IMR-90 (cell line): Measurements from ENCODE around the gene STPG4. TPM values are rescaled to one million over a fixed set of nuclear protein-coding genes. Genes with fewer than 3 reads are reported as not detected.
A peak's percentile ranks its signal among the peaks of the same experiment; 100 is the strongest.

Source experiments
- ATAC-seq: fragments of 200-7000 bp; cut with Tn5 transposase; 2 replicates; pipeline ENCODE4 v1.9.1; 2020; ENCODE audit warnings: low read depth, mild to moderate bottlenecking, moderate library complexity
- BruUV-seq: library from RNA; stranded (reverse); fragments of 400-500 nt; replicated peaks from 2 replicates; lab custom pipeline; 2021; lab: Mats Ljungman, UMichigan
- CTCF ChIA-PET: fragments of 300-600 bp; formaldehyde crosslinking; extraction: SDS; loops from one replicate; lab custom pipeline; 2021; ENCODE audit warnings: antibody characterized with exemption; lab: Yijun Ruan, JAX
- POLR2A ChIA-PET: fragments of 300-600 bp; sonication (Branson Sonifier 250); formaldehyde crosslinking; loops from one replicate; lab custom pipeline; 2022; ENCODE audit warnings: antibody characterized with exemption; ENCODE audit not compliant: unreplicated experiment; lab: Charles Lee
- DNase-seq: peaks from one replicate; pipeline ENCODE4 v3.0.0; 2013
- H2AFZ ChIP-seq: replicated peaks from 2 replicates; pipeline ENCODE3; 2013; ENCODE audit warnings: low read length, mild to moderate bottlenecking; ENCODE audit not compliant: poor library complexity
- H2AK5ac ChIP-seq: 2 replicates; pipeline ENCODE4 v1.6.1; 2013; ENCODE audit warnings: low read depth, low read length, inconsistent platforms
- H2AK9ac ChIP-seq: replicated peaks from 2 replicates; pipeline ENCODE3; 2013; ENCODE audit warnings: mild to moderate bottlenecking, low read depth, low read length, moderate library complexity; ENCODE audit not compliant: poor library complexity
- H2BK120ac ChIP-seq: 2 replicates; pipeline ENCODE4 v1.6.1; 2013; ENCODE audit warnings: low read depth, low read length, inconsistent platforms
- H2BK15ac ChIP-seq: 3 replicates; pipeline ENCODE4 v1.6.1; 2013; ENCODE audit warnings: low read depth, low read length, inconsistent platforms
- H2BK20ac ChIP-seq: 2 replicates; pipeline ENCODE4 v1.6.1; 2013; ENCODE audit warnings: low read depth, mild to moderate bottlenecking, inconsistent platforms, low read length, moderate library complexity
- H2BK5ac ChIP-seq: 2 replicates; pipeline ENCODE4 v1.6.1; 2013; ENCODE audit warnings: mild to moderate bottlenecking, low read depth, low read length, inconsistent platforms; ENCODE audit not compliant: poor library complexity, severe bottlenecking
- H3K14ac ChIP-seq: replicated peaks from 2 replicates; pipeline ENCODE4 v1.6.1; 2013; ENCODE audit warnings: low read depth, low read length, inconsistent platforms
- H3K18ac ChIP-seq: 2 replicates; pipeline ENCODE4 v1.6.1; 2013; ENCODE audit warnings: low read depth, low read length, control low read depth
- H3K23ac ChIP-seq: 2 replicates; pipeline ENCODE4 v1.6.1; 2013; ENCODE audit warnings: low read depth, low read length, inconsistent platforms
- H3K27ac ChIP-seq: 2 replicates; pipeline ENCODE4 v1.5.1; 2013; ENCODE audit warnings: mild to moderate bottlenecking, control low read depth, low read length; ENCODE audit not compliant: insufficient read depth
- H3K27me3 ChIP-seq: 2 replicates; pipeline ENCODE4 v1.6.1; 2013; ENCODE audit warnings: low read length; ENCODE audit not compliant: control insufficient read depth, insufficient read depth
- H3K36me3 ChIP-seq: 2 replicates; pipeline ENCODE4 v1.6.1; 2013; ENCODE audit warnings: low read length, mixed read lengths; ENCODE audit not compliant: control insufficient read depth, insufficient read depth
- H3K4ac ChIP-seq: 2 replicates; pipeline ENCODE4 v1.6.1; 2013; ENCODE audit warnings: low read depth, low read length, inconsistent platforms
- H3K4me1 ChIP-seq: 2 replicates; pipeline ENCODE4 v1.6.1; 2013; ENCODE audit warnings: low read length, mixed read lengths; ENCODE audit not compliant: control insufficient read depth, insufficient read depth
- H3K4me2 ChIP-seq: 2 replicates; pipeline ENCODE4 v1.6.1; 2013; ENCODE audit warnings: low read depth, mild to moderate bottlenecking, control low read depth, low read length, moderate library complexity
- H3K4me3 ChIP-seq: 2 replicates; pipeline ENCODE4 v1.5.1; 2013; ENCODE audit warnings: low read depth, mild to moderate bottlenecking, control low read depth, low read length, moderate library complexity; ENCODE audit not compliant: insufficient read depth
- H3K56ac ChIP-seq: 2 replicates; pipeline ENCODE4 v1.6.1; 2013; ENCODE audit warnings: low read length, inconsistent platforms; ENCODE audit not compliant: insufficient read depth; ENCODE audit errors: extremely low read depth
- H3K79me1 ChIP-seq, 2 experiments: 2 replicates each; pipeline ENCODE4 v1.6.1; 2013; ENCODE audit warnings: low read length in 2 of 2, inconsistent platforms in 1 of 2, low read depth in 1 of 2
- H3K9ac ChIP-seq: 2 replicates; pipeline ENCODE4 v1.6.1; 2013; ENCODE audit warnings: low read depth, low read length, control low read depth
- H3K9me1 ChIP-seq: 2 replicates; pipeline ENCODE4 v1.6.1; 2013; ENCODE audit warnings: low read length, inconsistent platforms; ENCODE audit not compliant: insufficient read depth
- H3K9me3 ChIP-seq: 2 replicates; pipeline ENCODE4 v1.6.1; 2013; ENCODE audit warnings: low read length; ENCODE audit not compliant: control insufficient read depth, insufficient read depth
- H4K20me1 ChIP-seq: 2 replicates; pipeline ENCODE4 v1.6.1; 2013; ENCODE audit warnings: low read length, inconsistent platforms; ENCODE audit not compliant: insufficient read depth
- H4K5ac ChIP-seq: 2 replicates; pipeline ENCODE4 v1.6.1; 2013; ENCODE audit warnings: mild to moderate bottlenecking, low read depth, low read length, control low read depth
- H4K8ac ChIP-seq, 2 experiments: 2 replicates each; pipeline ENCODE4 v1.6.1; 2013; ENCODE audit warnings: low read depth in 2 of 2, low read length in 2 of 2, control low read depth in 1 of 2, inconsistent platforms in 1 of 2
- H4K91ac ChIP-seq: 2 replicates; pipeline ENCODE4 v1.6.1; 2013; ENCODE audit warnings: low read depth, low read length, inconsistent platforms; ENCODE audit not compliant: insufficient read depth
- BHLHE40 ChIP-seq: fragments of 150-350 bp; IDR thresholded peaks from 2 replicates; pipeline ENCODE4 v1.6.1; 2016; ENCODE audit warnings: mild to moderate bottlenecking, low read depth, low read length
- CHD1 ChIP-seq: IDR thresholded peaks from 2 replicates; pipeline ENCODE4 v1.6.1; 2012; ENCODE audit warnings: low read depth, low read length, improper control_type of control experiment
- MAFK ChIP-seq: IDR thresholded peaks from 2 replicates; pipeline ENCODE4 v1.6.1; 2012; ENCODE audit warnings: low read depth, low read length, improper control_type of control experiment
- MAZ ChIP-seq: IDR thresholded peaks from 2 replicates; pipeline ENCODE4 v1.6.1; 2012; ENCODE audit warnings: low read depth, mild to moderate bottlenecking, low read length, improper control_type of control experiment, moderate library complexity, borderline replicate concordance
- MXI1 ChIP-seq: IDR thresholded peaks from 2 replicates; pipeline ENCODE4 v1.6.1; 2012; ENCODE audit warnings: low read depth, mild to moderate bottlenecking, low read length, moderate library complexity, borderline replicate concordance
- NFE2L2 ChIP-seq: fragments of 150-350 bp; IDR thresholded peaks from 2 replicates; pipeline ENCODE4 v1.6.1; 2016; ENCODE audit warnings: low read depth, mild to moderate bottlenecking, low read length
- POLR2A ChIP-seq: IDR thresholded peaks from 2 replicates; pipeline ENCODE4 v1.6.1; 2012; ENCODE audit warnings: mild to moderate bottlenecking, low read depth, low read length
- RAD21 ChIP-seq: IDR thresholded peaks from 2 replicates; pipeline ENCODE4 v1.6.1; 2012; ENCODE audit warnings: low read length, improper control_type of control experiment
- RFX5 ChIP-seq: IDR thresholded peaks from 2 replicates; pipeline ENCODE4 v1.8.0; 2012; ENCODE audit warnings: low read depth, mild to moderate bottlenecking, low read length, moderate library complexity
- SMC3 ChIP-seq: fragments of 150-350 bp; IDR thresholded peaks from 2 replicates; pipeline ENCODE4 v1.6.1; 2016; ENCODE audit warnings: low read depth, mild to moderate bottlenecking, antibody characterized with exemption, low read length, moderate library complexity
- WGBS, 2 experiments: methylation state at CpG; one replicate each; pipeline versions ENCODE4 v1.1.5 to v1.1.7; 2013; ENCODE audit warnings: missing lambda C conversion rate in 2 of 2; ENCODE audit not compliant: insufficient read length in 1 of 2; ENCODE audit errors: extremely low coverage in 2 of 2; 5-methylcytosine and 5-hydroxymethylcytosine counted together
- dilution Hi-C: fragments of 300-500 bp; cut with HindIII; formaldehyde crosslinking; loops from one replicate; pipeline ENCODE4 v1.14.3; 2018; ENCODE audit warnings: low sequenced_read_pairs; ENCODE audit not compliant: unreplicated experiment
- in situ Hi-C: fragments of 300-500 bp; cut with MboI; formaldehyde crosslinking; loops from 3 replicates; pipeline ENCODE4 v1.14.3; 2019; ENCODE audit warnings: low sequenced_read_pairs, inconsistent platforms, mixed read lengths
- intact Hi-C: fragments of 100-400 bp; cut with micrococcal nuclease; formaldehyde crosslinking; loops from 2 replicates; pipeline ENCODE4 v1.10.0; 2022
- polyA plus RNA-seq, 3 experiments: library from polyadenylated mRNA; depleted of rRNA; stranded (reverse); fragments of >200 nt; gene quantifications; 2 replicates each; pipeline ENCODE4 v1.2.3, GENCODE V29; 2012; ENCODE audit warnings: low replicate concordance in 1 of 3
- total RNA-seq: library from RNA; depleted of rRNA; stranded (reverse); fragments of >200 nt; gene quantifications from 2 replicates; pipeline ENCODE4 v1.2.3, GENCODE V29; 2012
- TF ChIP-seq, protein P1 (sequence below): conservative IDR thresholded peaks from 2 replicates; pipeline ENCODE4 v1.5.1; 2012; ENCODE audit warnings: mild to moderate bottlenecking, low read depth, low read length, improper control_type of control experiment
- TF ChIP-seq, protein P2 (sequence below): fragments of 150-350 bp; IDR thresholded peaks from 2 replicates; pipeline ENCODE4 v1.6.1; 2016; ENCODE audit warnings: low read depth, mild to moderate bottlenecking, low read length, moderate library complexity, borderline replicate concordance

The STPG4 gene
- total and polyA plus RNA-seq, 2 of the 4 experiments (the other 2 are of a cell fraction) = 0.12 to 0.18 TPM

DNA sequence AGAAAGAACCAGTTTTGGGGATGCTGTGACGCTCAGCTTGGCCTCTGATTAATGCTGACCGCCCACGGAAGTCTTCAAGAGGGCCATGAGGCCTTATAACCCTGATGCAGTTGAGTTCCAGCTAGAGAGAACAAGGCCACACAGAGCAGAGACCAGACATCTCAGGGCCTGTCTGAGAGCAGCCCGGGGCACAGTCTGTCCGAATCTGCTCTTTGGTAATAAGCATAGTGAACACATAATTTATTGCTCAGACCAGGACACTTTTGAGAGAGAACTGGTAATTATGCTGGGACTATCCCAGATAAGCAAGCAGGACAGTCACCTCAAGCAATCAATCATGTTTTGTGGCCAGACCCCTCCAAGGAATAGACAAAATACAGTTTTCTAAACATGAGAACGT lies 68.5 kb downstream of the STPG4 start:
- H4K20me1 ChIP-seq = no peaks in the 10 kb centered on the region
- TF ChIP-seq, protein P1, sequence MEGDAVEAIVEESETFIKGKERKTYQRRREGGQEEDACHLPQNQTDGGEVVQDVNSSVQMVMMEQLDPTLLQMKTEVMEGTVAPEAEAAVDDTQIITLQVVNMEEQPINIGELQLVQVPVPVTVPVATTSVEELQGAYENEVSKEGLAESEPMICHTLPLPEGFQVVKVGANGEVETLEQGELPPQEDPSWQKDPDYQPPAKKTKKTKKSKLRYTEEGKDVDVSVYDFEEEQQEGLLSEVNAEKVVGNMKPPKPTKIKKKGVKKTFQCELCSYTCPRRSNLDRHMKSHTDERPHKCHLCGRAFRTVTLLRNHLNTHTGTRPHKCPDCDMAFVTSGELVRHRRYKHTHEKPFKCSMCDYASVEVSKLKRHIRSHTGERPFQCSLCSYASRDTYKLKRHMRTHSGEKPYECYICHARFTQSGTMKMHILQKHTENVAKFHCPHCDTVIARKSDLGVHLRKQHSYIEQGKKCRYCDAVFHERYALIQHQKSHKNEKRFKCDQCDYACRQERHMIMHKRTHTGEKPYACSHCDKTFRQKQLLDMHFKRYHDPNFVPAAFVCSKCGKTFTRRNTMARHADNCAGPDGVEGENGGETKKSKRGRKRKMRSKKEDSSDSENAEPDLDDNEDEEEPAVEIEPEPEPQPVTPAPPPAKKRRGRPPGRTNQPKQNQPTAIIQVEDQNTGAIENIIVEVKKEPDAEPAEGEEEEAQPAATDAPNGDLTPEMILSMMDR = no peak
- no peak for TF ChIP-seq POLR2A
- TF ChIP-seq SMC3 = no peak
- TF ChIP-seq RAD21 = no peak
- TF ChIP-seq, protein P2, sequence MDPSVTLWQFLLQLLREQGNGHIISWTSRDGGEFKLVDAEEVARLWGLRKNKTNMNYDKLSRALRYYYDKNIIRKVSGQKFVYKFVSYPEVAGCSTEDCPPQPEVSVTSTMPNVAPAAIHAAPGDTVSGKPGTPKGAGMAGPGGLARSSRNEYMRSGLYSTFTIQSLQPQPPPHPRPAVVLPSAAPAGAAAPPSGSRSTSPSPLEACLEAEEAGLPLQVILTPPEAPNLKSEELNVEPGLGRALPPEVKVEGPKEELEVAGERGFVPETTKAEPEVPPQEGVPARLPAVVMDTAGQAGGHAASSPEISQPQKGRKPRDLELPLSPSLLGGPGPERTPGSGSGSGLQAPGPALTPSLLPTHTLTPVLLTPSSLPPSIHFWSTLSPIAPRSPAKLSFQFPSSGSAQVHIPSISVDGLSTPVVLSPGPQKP = no peak
- no peak for TF ChIP-seq MAFK
- TF ChIP-seq NFE2L2 = no peak
- no peak for TF ChIP-seq CHD1
- no peak for TF ChIP-seq MXI1
- TF ChIP-seq RFX5 = no peak
- no peak for TF ChIP-seq MAZ
- no peak for TF ChIP-seq BHLHE40
- peak overlapping the region in 1 of 2 experiments; percentile 11; a peak in 2 of 4 replicates for H4K8ac ChIP-seq
- peaks cover 16% of the 10 kb centered on the region for H3K4me1 ChIP-seq
- no TSS peak for BruUV-seq
- in situ Hi-C loops (no loop called here), dilution Hi-C loops (no loop called here), intact Hi-C loops (no loop called here)
- H3K4me2 ChIP-seq = no peak overlapping the region
- H4K5ac ChIP-seq = no peak overlapping the region
- ChIA-PET POLR2A (no interaction called here), CTCF (no interaction called here)
- H4K91ac ChIP-seq = no peak overlapping the region
- no peak overlapping the region for H3K56ac ChIP-seq
- peak overlapping the region; percentile 67 for H3K4ac ChIP-seq
- H2AK9ac ChIP-seq = no peak overlapping the region
- H3K79me1 ChIP-seq = peaks cover 0 to 6% of the 10 kb centered on the region in 2 experiments; a peak in 1 of 4 replicates
- no peak for DNase-seq
- no peak overlapping the region for H3K9ac ChIP-seq
- no peak overlapping the region for H3K18ac ChIP-seq
- peak overlapping the region; percentile 58 for H2BK120ac ChIP-seq
- peak overlapping the region; percentile 78 for H3K14ac ChIP-seq
- no peaks in the 10 kb centered on the region for H3K36me3 ChIP-seq
- WGBS, 2 experiments = 69% methylated on average over 4 of the region's 6 CpGs; no CpG with 5 or more reads in 1 of the 2 experiments
- H3K4me3 ChIP-seq = no peak overlapping the region
- H3K27ac ChIP-seq = no peak overlapping the region
- H3K27me3 ChIP-seq = no peaks in the 10 kb centered on the region
- H3K9me1 ChIP-seq = peaks cover 16% of the 10 kb centered on the region
- no peaks in the 10 kb centered on the region for H3K9me3 ChIP-seq
- H2AFZ ChIP-seq = peak overlapping the region; percentile 2
- H2BK15ac ChIP-seq = no peak overlapping the region; the same call in 2 of the 3 replicates
- H3K23ac ChIP-seq = no peak overlapping the region
- no peak overlapping the region for H2AK5ac ChIP-seq
- no peak for ATAC-seq
- H2BK20ac ChIP-seq = peak overlapping the region; percentile 26; the same call in 1 of the 2 replicates
- no peak overlapping the region for H2BK5ac ChIP-seq
